ENCODE measurements around the gene PDGFD. TPM values are rescaled to one million over a fixed set of nuclear protein-coding genes. Genes with fewer than 3 reads are reported as not detected.

Gene PDGFD
- total and polyA plus RNA-seq, 2 donors (not counting 1 experiment from before 2014, with no cell fraction given), result 1.3 TPM

- Histone ChIP-seq H3K4me2 (ENCODE audit: extremely low read depth, insufficient read depth, low read length) (no peak overlapping the region), H3K27ac (ENCODE audit: insufficient read depth, low read length) (no peak overlapping the region), H3K27me3 (ENCODE audit: control insufficient read depth, insufficient read depth, low read length) (no peaks in the 10 kb centered on the region), H3K79me2 (ENCODE audit: control insufficient read depth, insufficient read depth, low read length) (no peaks in the 10 kb centered on the region), H3K36me3 (ENCODE audit: control insufficient read depth, insufficient read depth, low read length) (no peaks in the 10 kb centered on the region), H2AFZ (ENCODE audit: low read length) (no peak overlapping the region), H3K9ac (ENCODE audit: insufficient read depth, low read length) (no peak overlapping the region), H4K20me1 (ENCODE audit: control insufficient read depth, extremely low read depth, insufficient read depth, low read length) (no peaks in the 10 kb centered on the region), H3K4me3 (replicated peaks in 1 of 4; ENCODE audit: control extremely low read depth in 1 of 4, insufficient read depth in 1 of 4, low read depth in 3 of 4, low read length in 4 of 4) (no peak overlapping the region), H3K4me1 (ENCODE audit: control insufficient read depth, extremely low read depth, insufficient read depth, low read length) (no peaks in the 10 kb centered on the region), H3K9me3 (ENCODE audit: control insufficient read depth, insufficient read depth, low read depth, low read length) (no peaks in the 10 kb centered on the region)
- DNase-seq (ENCODE audit: low read depth in 2 of 2), result peak in 1 of 2 donors; percentile 17
- TF ChIP-seq EZH2 (IDR thresholded peaks at IDR 0.05; ENCODE audit: low read length, missing control alignments) (no peak), CTCF (conservative IDR thresholded peaks at IDR 0.05 in 1 of 2, IDR thresholded peaks at IDR 0.05 in 1 of 2; ENCODE audit: low read depth in 1 of 2, low read length in 2 of 2) (no peak)
Measured at GRCh38 chr11:103958475-103959215, 205.3 kb downstream of the PDGFD start.

- no peak for DNase-seq (ENCODE audit: low read depth in 2 of 2)
- no peaks in the 10 kb centered on the region for H3K36me3 ChIP-seq (ENCODE audit: control insufficient read depth, insufficient read depth, low read length)
- no peaks in the 10 kb centered on the region for H4K20me1 ChIP-seq (ENCODE audit: control insufficient read depth, extremely low read depth, insufficient read depth, low read length)
- H2AFZ ChIP-seq (ENCODE audit: low read length), result no peak overlapping the region
- no peaks in the 10 kb centered on the region for H3K4me1 ChIP-seq (ENCODE audit: control insufficient read depth, extremely low read depth, insufficient read depth, low read length)
- H3K9me3 ChIP-seq (ENCODE audit: control insufficient read depth, insufficient read depth, low read depth, low read length), result no peaks in the 10 kb centered on the region
- H3K4me3 ChIP-seq (replicated peaks in 1 of 4; ENCODE audit: control extremely low read depth in 1 of 4, insufficient read depth in 1 of 4, low read depth in 3 of 4, low read length in 4 of 4), result no peak overlapping the region
- H3K27me3 ChIP-seq (ENCODE audit: control insufficient read depth, insufficient read depth, low read length), result no peaks in the 10 kb centered on the region
- H3K4me2 ChIP-seq (ENCODE audit: extremely low read depth, insufficient read depth, low read length), result no peak overlapping the region
- TF ChIP-seq CTCF (conservative IDR thresholded peaks at IDR 0.05 in 1 of 2, IDR thresholded peaks at IDR 0.05 in 1 of 2; ENCODE audit: low read depth in 1 of 2, low read length in 2 of 2) (no peak), EZH2 (IDR thresholded peaks at IDR 0.05; ENCODE audit: low read length, missing control alignments) (no peak)
- no peak overlapping the region for H3K9ac ChIP-seq (ENCODE audit: insufficient read depth, low read length)
- no peak overlapping the region for H3K27ac ChIP-seq (ENCODE audit: insufficient read depth, low read length)
- no peaks in the 10 kb centered on the region for H3K79me2 ChIP-seq (ENCODE audit: control insufficient read depth, insufficient read depth, low read length)
Measured at GRCh38 chr11:103953797-103954486, 210.0 kb downstream of the PDGFD start.

- H3K4me3 ChIP-seq (replicated peaks in 1 of 4; ENCODE audit: control extremely low read depth in 1 of 4, insufficient read depth in 1 of 4, low read depth in 3 of 4, low read length in 4 of 4), result no peak overlapping the region
- H3K4me2 ChIP-seq (ENCODE audit: extremely low read depth, insufficient read depth, low read length), result no peak overlapping the region
- no peaks in the 10 kb centered on the region for H3K27me3 ChIP-seq (ENCODE audit: control insufficient read depth, insufficient read depth, low read length)
- H2AFZ ChIP-seq (ENCODE audit: low read length), result no peak overlapping the region
- H3K79me2 ChIP-seq (ENCODE audit: control insufficient read depth, insufficient read depth, low read length), result no peaks in the 10 kb centered on the region
- H3K27ac ChIP-seq (ENCODE audit: insufficient read depth, low read length), result no peak overlapping the region
- peak in 1 of 2 donors; percentile 8 for DNase-seq (ENCODE audit: low read depth in 2 of 2)
- H3K9ac ChIP-seq (ENCODE audit: insufficient read depth, low read length), result no peak overlapping the region
- H3K9me3 ChIP-seq (ENCODE audit: control insufficient read depth, insufficient read depth, low read depth, low read length), result no peaks in the 10 kb centered on the region
- H3K4me1 ChIP-seq (ENCODE audit: control insufficient read depth, extremely low read depth, insufficient read depth, low read length), result no peaks in the 10 kb centered on the region
- H4K20me1 ChIP-seq (ENCODE audit: control insufficient read depth, extremely low read depth, insufficient read depth, low read length), result no peaks in the 10 kb centered on the region
- no peaks in the 10 kb centered on the region for H3K36me3 ChIP-seq (ENCODE audit: control insufficient read depth, insufficient read depth, low read length)
- TF ChIP-seq EZH2 (IDR thresholded peaks at IDR 0.05; ENCODE audit: low read length, missing control alignments) (no peak), CTCF (conservative IDR thresholded peaks at IDR 0.05 in 1 of 2, IDR thresholded peaks at IDR 0.05 in 1 of 2; ENCODE audit: low read depth in 1 of 2, low read length in 2 of 2) (no peak)
Measured at GRCh38 chr11:103949781-103950180, 214.2 kb downstream of the PDGFD start.
